H1 (cell line): ENCODE results near the gene CALHM2.

Experiments used
- CTCF ChIP-seq, 3 experiments: IDR thresholded peaks; 1 replicate in 2 of 3; 2 replicates in 1 of 3; pipeline versions ENCODE4 v1.5.1 to v1.6.1; 2011; ENCODE audit warnings: low read length in 3 of 3, mild to moderate bottlenecking in 3 of 3, inconsistent platforms in 2 of 3, low read depth in 1 of 3, moderate library complexity in 1 of 3; ENCODE audit not compliant: insufficient read depth in 1 of 3; ENCODE audit errors: control extremely low read depth in 1 of 3
- EP300 ChIP-seq, 2 experiments: IDR thresholded peaks; 1 replicate in 1 of 2; 2 replicates in 1 of 2; pipeline ENCODE4 v1.6.1; 2011 to 2012; ENCODE audit warnings: low read depth in 2 of 2, low read length in 2 of 2, mild to moderate bottlenecking in 2 of 2, borderline replicate concordance in 1 of 2, inconsistent platforms in 1 of 2, moderate library complexity in 1 of 2
- POLR2A ChIP-seq, 2 experiments: IDR thresholded peaks; 1 replicate in 1 of 2; 2 replicates in 1 of 2; pipeline ENCODE4 v1.6.1; 2011; ENCODE audit warnings: low read depth in 2 of 2, low read length in 2 of 2, mild to moderate bottlenecking in 2 of 2; ENCODE audit errors: control extremely low read depth in 1 of 2

- no peak for TF ChIP-seq CTCF (IDR thresholded peaks at IDR 0.05; ENCODE audit: control extremely low read depth in 1 of 3, insufficient read depth in 1 of 3, low read depth in 1 of 3, low read length in 3 of 3)
- TF ChIP-seq EP300 (IDR thresholded peaks at IDR 0.05; ENCODE audit: borderline replicate concordance in 1 of 2, low read depth in 2 of 2, low read length in 2 of 2), result no peak
- TF ChIP-seq POLR2A (IDR thresholded peaks at IDR 0.05; ENCODE audit: control extremely low read depth in 1 of 2, low read depth in 2 of 2, low read length in 2 of 2), result no peak
These were observed 6.5 kb upstream of the CALHM2 start, which contains the start of gene CALHM1 for GRCh38 chr10:103458720-103459119.
